Panc1 (cell line): ENCODE results near the gene TGFBRAP1. TPM values are rescaled to one million over a fixed set of nuclear protein-coding genes. Genes with fewer than 3 reads are reported as not detected.

Experiments
- ATAC-seq: fragments of 200-7000 bp; cut with Tn5 transposase; 2 replicates; pipeline ENCODE4 v1.9.1; 2020; ENCODE audit warnings: mild to moderate bottlenecking, moderate library complexity
- BruUV-seq: library from RNA; stranded (reverse); fragments of 400-500 nt; replicated peaks from 2 replicates; lab custom pipeline; 2021; lab: Mats Ljungman, UMichigan
- CTCF ChIA-PET: fragments of 300-600 bp; sonication (Branson Sonifier 250); formaldehyde crosslinking; loops from one replicate; lab custom pipeline; 2022; ENCODE audit warnings: antibody characterized with exemption; lab: Charles Lee
- POLR2A ChIA-PET: fragments of 300-600 bp; sonication (Branson Sonifier 250); formaldehyde crosslinking; loops from one replicate; lab custom pipeline; 2022; ENCODE audit warnings: antibody characterized with exemption; lab: Charles Lee
- DNase-seq: peaks from one replicate; pipeline ENCODE4 v3.0.0-alpha.2; 2010; ENCODE audit warnings: low read depth, low spot score
- H3K27ac ChIP-seq: 2 replicates; pipeline ENCODE4 v1.5.1; 2011; ENCODE audit warnings: mild to moderate bottlenecking, low read length, inconsistent platforms
- H3K27me3 ChIP-seq: fragments of 200-500 bp; sonication (Bioruptor generic); 2 replicates; pipeline ENCODE4 v1.6.0; 2014; ENCODE audit warnings: low read length, inconsistent platforms; ENCODE audit not compliant: control insufficient read depth, insufficient read depth
- H3K36me3 ChIP-seq: fragments of 200-500 bp; sonication (Bioruptor generic); 2 replicates; pipeline ENCODE4 v1.5.1; 2014; ENCODE audit warnings: inconsistent platforms, mild to moderate bottlenecking, low read length, moderate library complexity; ENCODE audit not compliant: control insufficient read depth, insufficient read depth
- H3K4me1 ChIP-seq: 2 replicates; pipeline ENCODE4 v1.5.1; 2011; ENCODE audit warnings: inconsistent platforms, mild to moderate bottlenecking, low read length, moderate library complexity; ENCODE audit not compliant: control insufficient read depth, insufficient read depth
- H3K4me3 ChIP-seq, 2 experiments: 2 replicates each; pipeline ENCODE4 v1.5.1; 2011 to 2012; ENCODE audit warnings: low read depth in 2 of 2, low read length in 2 of 2, mild to moderate bottlenecking in 2 of 2, inconsistent platforms in 1 of 2, moderate library complexity in 1 of 2
- H3K9me3 ChIP-seq: fragments of 200-500 bp; sonication (Bioruptor generic); 2 replicates; pipeline ENCODE4 v1.5.1; 2014; ENCODE audit warnings: low read depth, mild to moderate bottlenecking, inconsistent platforms, low read length, moderate library complexity; ENCODE audit not compliant: control insufficient read depth, insufficient read depth
- CTCF ChIP-seq: fragments of 450-650 bp; IDR thresholded peaks from 2 replicates; pipeline ENCODE4 v1.5.1; 2017; ENCODE audit warnings: mild to moderate bottlenecking
- POLR2AphosphoS5 ChIP-seq: IDR thresholded peaks from 2 replicates; pipeline ENCODE4 v1.6.1; 2012; ENCODE audit warnings: mild to moderate bottlenecking, low read depth, low read length, moderate library complexity
- SIN3A ChIP-seq: IDR thresholded peaks from 2 replicates; pipeline ENCODE4 v1.6.1; 2012; ENCODE audit warnings: low read depth, mild to moderate bottlenecking, low read length, moderate library complexity, borderline replicate concordance; ENCODE audit not compliant: insufficient read depth
- TCF7L2 ChIP-seq: IDR thresholded peaks from 2 replicates; pipeline ENCODE4 v1.6.1; 2011; ENCODE audit warnings: mild to moderate bottlenecking, low read depth, low read length, inconsistent platforms
- in situ Hi-C: cut with HindIII; loops from 2 replicates; pipeline ENCODE4 v1.10.0; 2016; ENCODE audit warnings: low sequenced_read_pairs, low pct_unique_long_range_greater_than_20kb
- intact Hi-C: fragments of 100-400 bp; cut with micrococcal nuclease; formaldehyde crosslinking; loops from one replicate; pipeline ENCODE4 v1.10.0; 2022; ENCODE audit not compliant: unreplicated experiment
- total RNA-seq: library from RNA; stranded (reverse); gene quantifications from one replicate; pipeline ENCODE4 v1.2.1, GENCODE V29; 2021; ENCODE audit not compliant: unreplicated experiment
- TF ChIP-seq, protein P1 (sequence below), 2 experiments: IDR thresholded peaks; 2 replicates each; pipeline ENCODE4 v1.6.1; 2011 to 2012; ENCODE audit warnings: low read depth in 2 of 2, control low read depth in 1 of 2, low read length in 1 of 2, mild to moderate bottlenecking in 1 of 2, moderate library complexity in 1 of 2; ENCODE audit not compliant: insufficient read depth in 1 of 2

Gene TGFBRAP1
- total RNA-seq, 1 experiment from 2014 or later, result 32.7 TPM

DNA sequence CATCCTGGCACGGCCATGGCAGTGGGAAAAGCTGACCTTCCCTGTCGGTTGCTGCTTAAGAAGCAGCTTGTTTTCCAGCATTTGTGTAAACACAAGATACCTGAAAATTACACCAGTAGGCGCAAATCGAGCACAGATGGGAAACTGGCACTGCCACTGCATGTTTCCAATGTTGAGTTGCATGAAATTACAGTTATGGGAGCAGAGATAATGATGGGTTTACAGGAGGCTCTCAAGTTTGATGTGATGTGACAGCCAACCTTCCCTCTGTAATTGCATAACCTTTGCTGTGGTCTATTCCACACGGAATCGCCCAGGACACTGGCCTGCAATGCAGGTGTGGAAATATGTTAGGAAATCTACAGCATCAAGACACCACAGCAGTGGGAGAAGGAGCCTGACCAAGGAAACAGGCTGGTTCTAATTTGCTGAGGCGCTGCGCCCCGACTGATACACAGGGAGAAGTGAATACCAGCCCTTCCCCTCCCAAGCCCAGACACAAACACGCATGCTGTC is 70.6 kb downstream of the TGFBRAP1 start:
- H3K36me3 ChIP-seq, result no peaks in the 10 kb centered on the region
- ChIA-PET CTCF (interaction anchor here (0.7 kb wide), 1 partner anchor 65 kb away, joined by 3 read pairs; no protein-coding TSS in a partner anchor), POLR2A (interaction anchor here (0.7 kb wide), 1 partner anchor 98 kb away, joined by 7 read pairs; no protein-coding TSS in a partner anchor)
- no peak for TF ChIP-seq CTCF
- no peak for TF ChIP-seq SIN3A
- no peak for TF ChIP-seq POLR2AphosphoS5
- TF ChIP-seq TCF7L2, result no peak
- TF ChIP-seq, protein P1, sequence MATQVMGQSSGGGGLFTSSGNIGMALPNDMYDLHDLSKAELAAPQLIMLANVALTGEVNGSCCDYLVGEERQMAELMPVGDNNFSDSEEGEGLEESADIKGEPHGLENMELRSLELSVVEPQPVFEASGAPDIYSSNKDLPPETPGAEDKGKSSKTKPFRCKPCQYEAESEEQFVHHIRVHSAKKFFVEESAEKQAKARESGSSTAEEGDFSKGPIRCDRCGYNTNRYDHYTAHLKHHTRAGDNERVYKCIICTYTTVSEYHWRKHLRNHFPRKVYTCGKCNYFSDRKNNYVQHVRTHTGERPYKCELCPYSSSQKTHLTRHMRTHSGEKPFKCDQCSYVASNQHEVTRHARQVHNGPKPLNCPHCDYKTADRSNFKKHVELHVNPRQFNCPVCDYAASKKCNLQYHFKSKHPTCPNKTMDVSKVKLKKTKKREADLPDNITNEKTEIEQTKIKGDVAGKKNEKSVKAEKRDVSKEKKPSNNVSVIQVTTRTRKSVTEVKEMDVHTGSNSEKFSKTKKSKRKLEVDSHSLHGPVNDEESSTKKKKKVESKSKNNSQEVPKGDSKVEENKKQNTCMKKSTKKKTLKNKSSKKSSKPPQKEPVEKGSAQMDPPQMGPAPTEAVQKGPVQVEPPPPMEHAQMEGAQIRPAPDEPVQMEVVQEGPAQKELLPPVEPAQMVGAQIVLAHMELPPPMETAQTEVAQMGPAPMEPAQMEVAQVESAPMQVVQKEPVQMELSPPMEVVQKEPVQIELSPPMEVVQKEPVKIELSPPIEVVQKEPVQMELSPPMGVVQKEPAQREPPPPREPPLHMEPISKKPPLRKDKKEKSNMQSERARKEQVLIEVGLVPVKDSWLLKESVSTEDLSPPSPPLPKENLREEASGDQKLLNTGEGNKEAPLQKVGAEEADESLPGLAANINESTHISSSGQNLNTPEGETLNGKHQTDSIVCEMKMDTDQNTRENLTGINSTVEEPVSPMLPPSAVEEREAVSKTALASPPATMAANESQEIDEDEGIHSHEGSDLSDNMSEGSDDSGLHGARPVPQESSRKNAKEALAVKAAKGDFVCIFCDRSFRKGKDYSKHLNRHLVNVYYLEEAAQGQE (IDR thresholded peaks at IDR 0.05; ENCODE audit: insufficient read depth in 1 of 2, low read depth in 2 of 2, low read length in 1 of 2), result no peak
- H3K9me3 ChIP-seq, result no peaks in the 10 kb centered on the region
- H3K4me1 ChIP-seq, result no peaks in the 10 kb centered on the region
- H3K27me3 ChIP-seq, result no peaks in the 10 kb centered on the region
- ATAC-seq (no peak), DNase-seq (no peak)
- BruUV-seq, result no TSS peak
- in situ Hi-C loops (no loop called here), intact Hi-C loops (no loop called here)
- no peak overlapping the region for H3K4me3 ChIP-seq
- no peak overlapping the region for H3K27ac ChIP-seq

DNA sequence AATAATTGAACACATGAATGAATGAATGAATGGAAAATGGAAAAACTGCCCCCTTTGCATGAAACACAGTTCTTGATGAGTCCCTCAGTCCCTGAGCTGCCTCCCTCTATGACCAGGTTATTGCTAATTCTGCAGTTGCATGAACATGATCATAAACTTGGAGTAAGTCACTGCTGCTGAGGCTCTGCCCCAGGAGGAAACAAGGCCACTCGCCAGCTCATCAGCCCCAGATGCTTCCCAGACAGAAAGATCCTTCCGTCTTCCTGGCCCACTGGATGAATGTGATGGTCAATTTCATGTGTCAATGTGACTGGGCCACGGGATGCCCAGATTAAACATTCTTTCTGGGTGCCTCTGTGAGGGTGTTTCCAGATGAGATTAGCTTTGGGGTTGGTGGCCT is 71.6 kb downstream of the TGFBRAP1 start:
- no peak overlapping the region for H3K27ac ChIP-seq
- ATAC-seq (no peak), DNase-seq (no peak)
- intact Hi-C loops, result no loop called here
- H3K36me3 ChIP-seq, result no peaks in the 10 kb centered on the region
- ChIA-PET CTCF (no interaction called here), POLR2A (no interaction called here)
- TF ChIP-seq TCF7L2, result no peak
- TF ChIP-seq POLR2AphosphoS5, result no peak
- TF ChIP-seq, protein P1 (IDR thresholded peaks at IDR 0.05; ENCODE audit: insufficient read depth in 1 of 2, low read depth in 2 of 2, low read length in 1 of 2), result no peak
- no peak for TF ChIP-seq SIN3A
- no peak for TF ChIP-seq CTCF
- no peaks in the 10 kb centered on the region for H3K9me3 ChIP-seq
- H3K4me1 ChIP-seq, result no peaks in the 10 kb centered on the region
- in situ Hi-C loops, result no loop called here
- H3K4me3 ChIP-seq, result no peak overlapping the region
- no TSS peak for BruUV-seq
- no peaks in the 10 kb centered on the region for H3K27me3 ChIP-seq
